ENCODE data around the gene ZNF440.
A peak's percentile ranks its signal among the peaks of the same experiment; 100 is the strongest.
"Not testable (repeated sequence)": the region's sequence is repeated elsewhere in the genome, so short reads cannot be mapped to it uniquely, and the experiment has no call there.

The ZNF440 gene

GRCh38 chr19:11828957-11829876 lies 15.1 kb downstream of the ZNF440 start:
- not testable (repeated sequence) for DNase-seq

GRCh38 chr19:11832253-11832912 lies 18.3 kb downstream of the ZNF440 start:
- no peak for DNase-seq

- no peak for DNase-seq
Measured at GRCh38 chr19:11833541-11833940, 19.5 kb downstream of the ZNF440 start.

GRCh38 chr19:11835626-11836066 lies 21.6 kb downstream of the ZNF440 start:
- DNase-seq = not testable (repeated sequence)

GRCh38 chr19:11843722-11844121 lies 29.6 kb downstream of the ZNF440 start:
- no peak for DNase-seq

GRCh38 chr19:11847615-11848014 lies 33.5 kb downstream of the ZNF440 start:
- DNase-seq = not testable (repeated sequence)

GRCh38 chr19:11848200-11848593 lies 34.1 kb downstream of the ZNF440 start:
- DNase-seq = no peak

GRCh38 chr19:11848594-11849469 lies 34.8 kb downstream of the ZNF440 start, which contains the start of gene ZNF439:
Gene ZNF439, plus strand, starts transcription at chr19:11848726. Its CDS starts 142 bp downstream, at chr19:11848868.
- DNase-seq = peak; percentile 74

GRCh38 chr19:11850289-11850688 lies 36.2 kb downstream of the ZNF440 start:
- DNase-seq = not testable (repeated sequence)

- no peak for DNase-seq
Measured at GRCh38 chr19:11853358-11853757, 39.3 kb downstream of the ZNF440 start.

GRCh38 chr19:11856596-11857250 lies 42.6 kb downstream of the ZNF440 start:
- no peak for DNase-seq

GRCh38 chr19:11860721-11861120 lies 46.6 kb downstream of the ZNF440 start:
- DNase-seq = no peak

GRCh38 chr19:11861301-11861700 lies 47.2 kb downstream of the ZNF440 start:
- DNase-seq = no peak

- DNase-seq = not testable (repeated sequence)
Measured at GRCh38 chr19:11867766-11868165, 53.7 kb downstream of the ZNF440 start.

- DNase-seq = no peak
Measured at GRCh38 chr19:11868188-11868587, 54.1 kb downstream of the ZNF440 start.

- DNase-seq = no peak
Measured at GRCh38 chr19:11872624-11873023, 58.6 kb downstream of the ZNF440 start.

GRCh38 chr19:11873762-11874161 lies 59.7 kb downstream of the ZNF440 start:
- no peak for DNase-seq

- not testable (repeated sequence) for DNase-seq
Measured at GRCh38 chr19:11879687-11880266, 65.7 kb downstream of the ZNF440 start.

- no peak for DNase-seq
Measured at GRCh38 chr19:11880598-11880997, 66.5 kb downstream of the ZNF440 start.

GRCh38 chr19:11881151-11881800 lies 67.2 kb downstream of the ZNF440 start:
- DNase-seq = peak; percentile 2

- no peak for DNase-seq
Measured at GRCh38 chr19:11882606-11883005, 68.5 kb downstream of the ZNF440 start.
